Thyroid gland (tissue), 4 donors: ENCODE data around the gene INKA1.

Experiments
- POLR2A ChIP-seq, 2 donors: fragments of 450-650 bp; IDR thresholded peaks; one replicate each; pipeline ENCODE4 v1.6.1; 2017; ENCODE audit warnings: antibody characterized with exemption in 2 of 2, mild to moderate bottlenecking in 2 of 2, moderate library complexity in 1 of 2
- TF ChIP-seq, protein P1 (sequence below), 6 experiments: fragments of 200-600 bp in 3 of 6; fragments of 450-650 bp in 3 of 6; sonication (generic) in 3 of 6; IDR thresholded peaks; one replicate each; pipeline ENCODE4 v1.5.1; 2016 to 2019; ENCODE audit warnings: antibody characterized with exemption in 6 of 6, mild to moderate bottlenecking in 2 of 6, inconsistent platforms in 1 of 6, moderate library complexity in 1 of 6

DNA sequence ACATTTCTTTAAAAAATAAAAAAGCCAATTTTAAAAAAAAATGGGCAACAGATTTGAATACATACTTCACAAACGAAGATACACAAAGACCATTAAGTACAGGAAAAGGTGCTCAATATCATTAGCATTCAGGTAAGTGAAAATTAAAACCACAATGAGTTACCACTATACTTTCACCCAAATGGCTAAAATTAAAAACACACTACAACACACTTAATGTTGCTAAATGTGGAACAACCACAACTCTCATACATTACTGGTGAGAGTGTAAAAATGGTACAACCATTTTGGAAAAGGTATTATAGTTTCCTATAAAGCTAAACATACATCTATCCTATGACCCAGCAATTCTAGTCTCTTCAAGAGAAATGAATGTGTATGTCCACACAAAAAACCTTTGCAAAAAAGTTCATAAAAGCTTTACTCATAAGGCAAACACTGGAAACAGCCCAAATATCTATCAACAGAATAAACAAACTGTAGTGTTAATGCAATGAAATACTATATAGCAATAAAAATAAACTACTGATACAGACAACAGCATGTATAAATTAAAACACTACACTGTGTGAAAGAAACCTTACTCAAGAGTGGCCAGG, 31.6 kb upstream of the INKA1 start:
- TF ChIP-seq, protein P1, sequence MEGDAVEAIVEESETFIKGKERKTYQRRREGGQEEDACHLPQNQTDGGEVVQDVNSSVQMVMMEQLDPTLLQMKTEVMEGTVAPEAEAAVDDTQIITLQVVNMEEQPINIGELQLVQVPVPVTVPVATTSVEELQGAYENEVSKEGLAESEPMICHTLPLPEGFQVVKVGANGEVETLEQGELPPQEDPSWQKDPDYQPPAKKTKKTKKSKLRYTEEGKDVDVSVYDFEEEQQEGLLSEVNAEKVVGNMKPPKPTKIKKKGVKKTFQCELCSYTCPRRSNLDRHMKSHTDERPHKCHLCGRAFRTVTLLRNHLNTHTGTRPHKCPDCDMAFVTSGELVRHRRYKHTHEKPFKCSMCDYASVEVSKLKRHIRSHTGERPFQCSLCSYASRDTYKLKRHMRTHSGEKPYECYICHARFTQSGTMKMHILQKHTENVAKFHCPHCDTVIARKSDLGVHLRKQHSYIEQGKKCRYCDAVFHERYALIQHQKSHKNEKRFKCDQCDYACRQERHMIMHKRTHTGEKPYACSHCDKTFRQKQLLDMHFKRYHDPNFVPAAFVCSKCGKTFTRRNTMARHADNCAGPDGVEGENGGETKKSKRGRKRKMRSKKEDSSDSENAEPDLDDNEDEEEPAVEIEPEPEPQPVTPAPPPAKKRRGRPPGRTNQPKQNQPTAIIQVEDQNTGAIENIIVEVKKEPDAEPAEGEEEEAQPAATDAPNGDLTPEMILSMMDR (IDR thresholded peaks at IDR 0.05): no peak
- TF ChIP-seq POLR2A (IDR thresholded peaks at IDR 0.05): no peak
